SU-DHL-6 (cell line): Measurements from ENCODE around the gene EIF4B.

Source experiments
- H2AFZ ChIP-seq: fragments of 200-600 bp; sonication (generic); 2 replicates; pipeline ENCODE4 v1.6.1; 2014; ENCODE audit warnings: low read depth, mild to moderate bottlenecking, moderate library complexity, mixed read lengths, antibody characterized with exemption, low read length; ENCODE audit not compliant: severe bottlenecking
- H3F3A ChIP-seq: fragments of 200-600 bp; shearing (Covaris generic); 2 replicates; pipeline ENCODE4 v1.6.0; 2016; ENCODE audit warnings: antibody characterized with exemption, mild to moderate bottlenecking; ENCODE audit not compliant: insufficient read depth
- H3K27ac ChIP-seq: fragments of 200-600 bp; sonication (generic); 2 replicates; pipeline ENCODE4 v1.5.1; 2016; ENCODE audit warnings: low read depth, mild to moderate bottlenecking, low read length, moderate library complexity, mixed read lengths
- H3K27me3 ChIP-seq: fragments of 200-600 bp; sonication (generic), shearing (Covaris generic); 2 replicates; pipeline ENCODE4 v1.6.0; 2014; ENCODE audit warnings: mild to moderate bottlenecking, low read length
- H3K36me3 ChIP-seq: fragments of 200-600 bp; sonication (generic); 2 replicates; pipeline ENCODE4 v1.6.1; 2014; ENCODE audit warnings: mild to moderate bottlenecking, low read length, mixed read lengths
- H3K4me2 ChIP-seq: fragments of 300-600, 200-600 bp; shearing (Covaris generic), sonication (generic); 2 replicates; pipeline ENCODE4 v1.6.0; 2014; ENCODE audit warnings: low read length, low read depth, mild to moderate bottlenecking; ENCODE audit not compliant: poor library complexity, severe bottlenecking
- H3K4me3 ChIP-seq: fragments of 200-600 bp; sonication (generic); 2 replicates; pipeline ENCODE4 v1.5.1; 2014; ENCODE audit warnings: antibody characterized with exemption, low read length, mild to moderate bottlenecking, mixed read lengths; ENCODE audit not compliant: insufficient read depth, poor library complexity, severe bottlenecking
- H3K79me2 ChIP-seq: fragments of 200-600 bp; sonication (generic); 2 replicates; pipeline ENCODE4 v1.6.1; 2014; ENCODE audit warnings: mild to moderate bottlenecking, low read length, moderate library complexity; ENCODE audit not compliant: insufficient read depth
- H3K9ac ChIP-seq: fragments of 200-600 bp; sonication (generic); 2 replicates; pipeline ENCODE4 v1.7.0; 2014; ENCODE audit warnings: mild to moderate bottlenecking, low read length
- H3K9me2 ChIP-seq: fragments of 200-600 bp; sonication (generic); replicated peaks from 2 replicates; pipeline ENCODE4 v1.6.1; 2014; ENCODE audit warnings: low read length; ENCODE audit not compliant: insufficient read depth
- H3K9me3 ChIP-seq: fragments of 200-600 bp; sonication (generic); 2 replicates; pipeline ENCODE4 v1.6.1; 2014; ENCODE audit warnings: low read length, mixed read lengths; ENCODE audit not compliant: insufficient read depth
- H4K20me1 ChIP-seq: fragments of 200-600 bp; sonication (generic); 2 replicates; pipeline ENCODE4 v1.6.1; 2014; ENCODE audit warnings: low read depth, mild to moderate bottlenecking, antibody characterized with exemption, low read length, moderate library complexity, mixed read lengths
- CTCF ChIP-seq: fragments of 200-600 bp; sonication (generic); IDR thresholded peaks from one replicate; pipeline ENCODE4 v1.5.1; 2017; ENCODE audit warnings: antibody characterized with exemption, mild to moderate bottlenecking, low read length, moderate library complexity; ENCODE audit not compliant: insufficient read depth, poor library complexity, severe bottlenecking
- EZH2phosphoT487 ChIP-seq: fragments of 200-600 bp; sonication (generic), shearing (Covaris generic); conservative IDR thresholded peaks from 2 replicates; pipeline ENCODE4 v1.6.1; 2018; ENCODE audit warnings: mild to moderate bottlenecking, antibody characterized with exemption, low read length, moderate library complexity, mixed read lengths

Gene EIF4B

GRCh38 chr12:52965337-52965731, 40.9 kb upstream of the EIF4B start:
- H3K27me3 ChIP-seq, result no peaks in the 10 kb centered on the region
- H3F3A ChIP-seq, result no peaks in the 10 kb centered on the region
- no peak for TF ChIP-seq EZH2phosphoT487
- no peak for TF ChIP-seq CTCF
- H3K4me3 ChIP-seq, result no peak overlapping the region
- no peak overlapping the region for H3K4me2 ChIP-seq
- no peaks in the 10 kb centered on the region for H3K9me3 ChIP-seq
- H3K9me2 ChIP-seq, result no peaks in the 10 kb centered on the region
- no peak overlapping the region for H3K27ac ChIP-seq
- H3K9ac ChIP-seq, result no peak overlapping the region
- no peaks in the 10 kb centered on the region for H4K20me1 ChIP-seq
- no peaks in the 10 kb centered on the region for H3K79me2 ChIP-seq
- no peaks in the 10 kb centered on the region for H3K36me3 ChIP-seq
- H2AFZ ChIP-seq, result no peak overlapping the region

- Histone ChIP-seq H3K27me3 (no peaks in the 10 kb centered on the region; the same call in 1 of the 2 replicates), H3K9me3 (no peaks in the 10 kb centered on the region), H3K4me2 (no peak overlapping the region), H3F3A (no peaks in the 10 kb centered on the region), H3K79me2 (no peaks in the 10 kb centered on the region), H2AFZ (no peak overlapping the region), H3K36me3 (no peaks in the 10 kb centered on the region), H3K27ac (no peak overlapping the region), H3K9me2 (no peaks in the 10 kb centered on the region), H4K20me1 (no peaks in the 10 kb centered on the region), H3K9ac (no peak overlapping the region), H3K4me3 (no peak overlapping the region)
- TF ChIP-seq EZH2phosphoT487, result no peak
These were observed 37.0 kb upstream of the EIF4B start for GRCh38 chr12:52969166-52969795.

GRCh38 chr12:52969828-52970569, 36.3 kb upstream of the EIF4B start:
- no peaks in the 10 kb centered on the region; the same call in 1 of the 2 replicates for H3K27me3 ChIP-seq
- H2AFZ ChIP-seq, result no peak overlapping the region
- H3K79me2 ChIP-seq, result no peaks in the 10 kb centered on the region
- no peaks in the 10 kb centered on the region for H4K20me1 ChIP-seq
- no peaks in the 10 kb centered on the region for H3K9me2 ChIP-seq
- no peak overlapping the region for H3K4me3 ChIP-seq
- H3K9ac ChIP-seq, result no peak overlapping the region
- no peak overlapping the region for H3K4me2 ChIP-seq
- H3K9me3 ChIP-seq, result no peaks in the 10 kb centered on the region
- H3K36me3 ChIP-seq, result no peaks in the 10 kb centered on the region
- H3F3A ChIP-seq, result no peaks in the 10 kb centered on the region
- TF ChIP-seq EZH2phosphoT487 (no peak), CTCF (no peak)
- H3K27ac ChIP-seq, result no peak overlapping the region

GRCh38 chr12:52971679-52972329, 34.5 kb upstream of the EIF4B start:
- Histone ChIP-seq H3K36me3 (no peaks in the 10 kb centered on the region), H3K27me3 (no peaks in the 10 kb centered on the region; the same call in 1 of the 2 replicates), H3K4me2 (no peak overlapping the region), H3K9ac (no peak overlapping the region), H3K9me3 (no peaks in the 10 kb centered on the region), H3K27ac (no peak overlapping the region), H3F3A (no peaks in the 10 kb centered on the region), H2AFZ (no peak overlapping the region), H4K20me1 (no peaks in the 10 kb centered on the region), H3K9me2 (no peaks in the 10 kb centered on the region), H3K4me3 (no peak overlapping the region), H3K79me2 (no peaks in the 10 kb centered on the region)
- TF ChIP-seq CTCF (no peak), EZH2phosphoT487 (no peak)
